ENCODE results near the gene INHBB.

Gene INHBB

GRCh38 chr2:120371969-120372625 lies 26.2 kb downstream of the INHBB start:
- no peaks in the 10 kb centered on the region; the same call in 1 of the 2 replicates for H3K27me3 ChIP-seq (replicated peaks; ENCODE audit: insufficient read depth, low read length)
- no peak overlapping the region for H2AFZ ChIP-seq (ENCODE audit: low read length)
- H3K36me3 ChIP-seq (replicated peaks; ENCODE audit: insufficient read depth, low read length), result no peaks in the 10 kb centered on the region
- H4K20me1 ChIP-seq (ENCODE audit: insufficient read depth, low read length), result no peaks in the 10 kb centered on the region
- no peak overlapping the region for H3K4me2 ChIP-seq (ENCODE audit: low read depth, low read length)
- no peaks in the 10 kb centered on the region for H3K79me2 ChIP-seq (ENCODE audit: low read length)
- no peak overlapping the region for H3K4me3 ChIP-seq (ENCODE audit: low read length)
- no peak for DNase-seq
- no peak overlapping the region for H3K9ac ChIP-seq (ENCODE audit: low read length)
- no peaks in the 10 kb centered on the region for H3F3A ChIP-seq (ENCODE audit: insufficient read depth, low read length)
- TF ChIP-seq EZH2phosphoT487 (IDR thresholded peaks at IDR 0.05; ENCODE audit: low read length) (no peak), CTCF (IDR thresholded peaks at IDR 0.05; ENCODE audit: low read length) (no peak), EZH2 (optimal IDR thresholded peaks at IDR 0.05; ENCODE audit: low read depth, low read length) (no peak)
- no peaks in the 10 kb centered on the region for H3K4me1 ChIP-seq (ENCODE audit: low read length)
- no peaks in the 10 kb centered on the region for H3K9me2 ChIP-seq (replicated peaks; ENCODE audit: insufficient read depth, low read length)
- H3K9me3 ChIP-seq (replicated peaks; ENCODE audit: insufficient read depth, low read length), result no peaks in the 10 kb centered on the region
- H3K27ac ChIP-seq (ENCODE audit: low read length), result no peak overlapping the region

GRCh38 chr2:120372816-120373215 lies 26.9 kb downstream of the INHBB start:
- DNase-seq, result no peak
- Histone ChIP-seq H3K27ac (ENCODE audit: low read length) (no peak overlapping the region), H3K9me3 (replicated peaks; ENCODE audit: insufficient read depth, low read length) (no peaks in the 10 kb centered on the region), H3K9ac (ENCODE audit: low read length) (no peak overlapping the region), H3K36me3 (replicated peaks; ENCODE audit: insufficient read depth, low read length) (no peaks in the 10 kb centered on the region), H3K9me2 (replicated peaks; ENCODE audit: insufficient read depth, low read length) (no peaks in the 10 kb centered on the region), H3K4me2 (ENCODE audit: low read depth, low read length) (no peak overlapping the region), H2AFZ (ENCODE audit: low read length) (no peak overlapping the region), H4K20me1 (ENCODE audit: insufficient read depth, low read length) (no peaks in the 10 kb centered on the region), H3K4me3 (ENCODE audit: low read length) (no peak overlapping the region), H3K4me1 (ENCODE audit: low read length) (no peaks in the 10 kb centered on the region), H3K27me3 (replicated peaks; ENCODE audit: insufficient read depth, low read length) (no peaks in the 10 kb centered on the region; the same call in 1 of the 2 replicates), H3K79me2 (ENCODE audit: low read length) (no peaks in the 10 kb centered on the region), H3F3A (ENCODE audit: insufficient read depth, low read length) (no peaks in the 10 kb centered on the region)
- TF ChIP-seq CTCF (IDR thresholded peaks at IDR 0.05; ENCODE audit: low read length) (no peak), EZH2phosphoT487 (IDR thresholded peaks at IDR 0.05; ENCODE audit: low read length) (no peak), EZH2 (optimal IDR thresholded peaks at IDR 0.05; ENCODE audit: low read depth, low read length) (no peak)

DNA sequence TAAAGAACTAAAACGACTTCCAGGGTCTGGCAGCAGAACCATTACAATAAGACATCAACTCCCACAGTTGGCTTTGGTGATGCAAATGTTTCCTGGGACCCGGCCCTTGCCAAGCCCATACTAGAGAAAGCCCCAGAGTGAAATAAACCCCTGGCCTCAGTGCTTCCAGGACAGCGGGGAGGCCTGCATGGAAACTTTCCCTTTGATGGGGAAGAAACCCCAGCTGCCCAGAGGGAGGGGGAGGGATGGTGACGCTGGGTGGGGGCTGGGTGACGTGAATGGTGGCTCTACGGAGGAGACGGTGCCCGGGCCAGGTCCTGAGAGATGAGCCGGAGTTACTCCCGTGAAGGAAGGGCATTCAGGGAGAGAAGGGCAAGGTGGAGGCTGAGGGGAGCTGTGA lies 27.5 kb downstream of the INHBB start:
- Histone ChIP-seq H3K4me3 (ENCODE audit: low read length) (no peak overlapping the region), H3K36me3 (replicated peaks; ENCODE audit: insufficient read depth, low read length) (no peaks in the 10 kb centered on the region), H3K79me2 (ENCODE audit: low read length) (no peaks in the 10 kb centered on the region), H3K4me2 (ENCODE audit: low read depth, low read length) (no peak overlapping the region), H3K27ac (ENCODE audit: low read length) (no peak overlapping the region), H3K27me3 (replicated peaks; ENCODE audit: insufficient read depth, low read length) (no peaks in the 10 kb centered on the region; the same call in 1 of the 2 replicates), H4K20me1 (ENCODE audit: insufficient read depth, low read length) (no peaks in the 10 kb centered on the region), H3K9me2 (replicated peaks; ENCODE audit: insufficient read depth, low read length) (no peaks in the 10 kb centered on the region), H3K9me3 (replicated peaks; ENCODE audit: insufficient read depth, low read length) (no peaks in the 10 kb centered on the region), H2AFZ (ENCODE audit: low read length) (no peak overlapping the region), H3K9ac (ENCODE audit: low read length) (no peak overlapping the region), H3K4me1 (ENCODE audit: low read length) (no peaks in the 10 kb centered on the region), H3F3A (ENCODE audit: insufficient read depth, low read length) (no peaks in the 10 kb centered on the region)
- DNase-seq, result no peak
- TF ChIP-seq EZH2 (optimal IDR thresholded peaks at IDR 0.05; ENCODE audit: low read depth, low read length) (no peak), EZH2phosphoT487 (IDR thresholded peaks at IDR 0.05; ENCODE audit: low read length) (no peak), CTCF (IDR thresholded peaks at IDR 0.05; ENCODE audit: low read length) (no peak)
